ENCODE data around the gene STK32C. TPM values are rescaled to one million over a fixed set of nuclear protein-coding genes. Genes with fewer than 3 reads are reported as not detected.
"Not testable (repeated sequence)": the region's sequence is repeated elsewhere in the genome, so short reads cannot be mapped to it uniquely, and the experiment has no call there.

Gene STK32C
- total and polyA plus RNA-seq, 3 donors from 2014 or later, result 33.9 to 49.0 (median 34.2) TPM

DNA sequence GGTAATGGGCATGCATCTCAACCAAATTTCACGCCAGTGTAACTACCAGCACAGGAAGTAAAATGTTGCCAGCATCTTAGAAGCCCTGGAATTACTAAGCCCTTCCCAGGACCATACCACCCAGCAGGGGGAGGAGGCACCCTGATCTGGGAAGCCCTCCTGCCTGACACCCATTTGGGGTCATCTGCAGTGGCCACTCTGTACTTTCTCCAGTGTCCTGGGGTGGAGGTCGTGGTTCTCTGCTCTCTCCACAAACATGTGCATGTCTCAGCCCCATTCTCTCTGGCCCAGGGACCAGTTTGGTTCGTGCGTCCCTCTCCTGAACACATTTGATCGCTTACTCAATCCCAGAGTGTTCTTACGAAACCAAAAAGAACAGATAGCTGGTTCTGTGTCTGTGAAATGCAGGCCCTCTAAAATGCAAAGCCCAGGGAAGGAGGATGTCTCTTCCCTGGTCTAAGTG is 14.9 kb upstream of the STK32C start:
- Histone ChIP-seq H3K27me3 (no peaks in the 10 kb centered on the region), H3K4me3 (no peak overlapping the region), H3K36me3 (ENCODE audit: low read depth, missing control alignments) (no peaks in the 10 kb centered on the region), H3K27ac (no peak overlapping the region), H3K9me3 (no peaks in the 10 kb centered on the region), H3K4me1 (no peaks in the 10 kb centered on the region)
- no peak for DNase-seq
- intact Hi-C loops (cut with DNase I; ENCODE audit: low total_unique reads), result no loop called here
- 81 to 83% methylated on average over 6 of the region's 6 CpGs for WGBS, 2 donors
- no peak for TF ChIP-seq POLR2A (IDR thresholded peaks at IDR 0.05)
- TF ChIP-seq, protein P1, sequence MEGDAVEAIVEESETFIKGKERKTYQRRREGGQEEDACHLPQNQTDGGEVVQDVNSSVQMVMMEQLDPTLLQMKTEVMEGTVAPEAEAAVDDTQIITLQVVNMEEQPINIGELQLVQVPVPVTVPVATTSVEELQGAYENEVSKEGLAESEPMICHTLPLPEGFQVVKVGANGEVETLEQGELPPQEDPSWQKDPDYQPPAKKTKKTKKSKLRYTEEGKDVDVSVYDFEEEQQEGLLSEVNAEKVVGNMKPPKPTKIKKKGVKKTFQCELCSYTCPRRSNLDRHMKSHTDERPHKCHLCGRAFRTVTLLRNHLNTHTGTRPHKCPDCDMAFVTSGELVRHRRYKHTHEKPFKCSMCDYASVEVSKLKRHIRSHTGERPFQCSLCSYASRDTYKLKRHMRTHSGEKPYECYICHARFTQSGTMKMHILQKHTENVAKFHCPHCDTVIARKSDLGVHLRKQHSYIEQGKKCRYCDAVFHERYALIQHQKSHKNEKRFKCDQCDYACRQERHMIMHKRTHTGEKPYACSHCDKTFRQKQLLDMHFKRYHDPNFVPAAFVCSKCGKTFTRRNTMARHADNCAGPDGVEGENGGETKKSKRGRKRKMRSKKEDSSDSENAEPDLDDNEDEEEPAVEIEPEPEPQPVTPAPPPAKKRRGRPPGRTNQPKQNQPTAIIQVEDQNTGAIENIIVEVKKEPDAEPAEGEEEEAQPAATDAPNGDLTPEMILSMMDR (IDR thresholded peaks at IDR 0.05), result no peak

DNA sequence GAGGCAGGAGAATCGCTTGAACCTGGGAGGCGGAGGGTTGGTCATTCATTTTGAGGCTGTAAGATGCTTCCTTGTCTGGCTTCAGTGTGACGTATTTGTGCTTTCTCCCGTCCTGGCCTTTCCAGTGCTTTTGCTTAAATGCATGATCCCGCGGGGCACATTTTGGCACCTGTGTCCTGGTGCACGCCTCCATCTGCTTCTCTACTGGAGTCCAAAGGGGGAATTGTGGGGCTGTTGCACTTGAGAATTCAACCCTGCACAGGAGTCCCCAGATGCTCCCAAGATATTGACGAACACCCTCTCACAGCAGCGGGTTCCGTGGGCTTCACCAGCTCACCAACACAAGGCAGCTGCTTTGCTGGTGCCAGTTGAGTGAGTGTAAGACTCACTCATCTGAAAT is 14.0 kb upstream of the STK32C start:
- intact Hi-C loops (cut with DNase I; ENCODE audit: low total_unique reads), result no loop called here

DNA sequence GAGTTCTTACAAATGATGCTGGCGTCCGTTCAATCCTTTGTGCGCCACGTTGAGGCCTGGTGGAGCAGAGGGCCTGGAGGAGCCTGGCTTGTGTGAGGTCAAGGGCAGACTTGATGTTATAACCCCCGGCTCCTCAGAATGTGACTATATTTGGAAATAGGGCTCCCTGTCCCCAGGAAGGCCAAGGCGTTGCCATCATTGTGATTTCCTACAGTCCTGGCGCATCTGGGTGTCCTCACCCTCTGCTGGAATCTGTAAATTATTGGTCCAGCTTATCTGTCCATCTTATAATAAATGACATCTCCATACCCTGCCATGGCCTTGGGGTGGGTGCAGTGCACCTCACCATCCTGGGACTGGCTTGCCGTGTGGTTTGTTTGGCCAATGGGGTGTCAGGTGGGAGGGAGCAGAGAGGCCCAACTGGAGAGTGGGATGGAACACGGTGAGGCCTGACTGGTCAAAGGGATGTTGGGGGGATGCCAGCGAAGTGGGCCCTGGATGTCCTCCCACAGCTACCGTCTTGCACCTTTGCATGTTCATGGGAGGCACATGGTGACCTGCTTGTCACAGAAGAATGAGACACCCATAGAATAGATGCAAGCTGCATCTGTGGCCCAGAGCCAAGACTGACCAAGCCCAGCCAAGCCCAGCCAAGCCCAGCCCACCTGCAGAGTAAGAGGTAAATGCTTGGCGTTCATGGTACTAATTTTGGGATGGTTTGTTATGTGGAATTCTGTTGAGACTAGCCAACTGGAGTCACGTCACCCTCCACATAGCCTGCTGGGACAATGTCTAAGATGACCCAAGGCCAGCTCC is 13.1 kb upstream of the STK32C start:
- no peak for TF ChIP-seq POLR2A (IDR thresholded peaks at IDR 0.05)
- TF ChIP-seq, protein P1 (IDR thresholded peaks at IDR 0.05), result no peak
- intact Hi-C loops (cut with DNase I; ENCODE audit: low total_unique reads), result no loop called here
- H3K36me3 ChIP-seq (ENCODE audit: low read depth, missing control alignments), result no peaks in the 10 kb centered on the region
- H3K27me3 ChIP-seq, result no peaks in the 10 kb centered on the region
- no peak for DNase-seq
- H3K9me3 ChIP-seq, result no peaks in the 10 kb centered on the region
- no peak overlapping the region for H3K4me3 ChIP-seq
- H3K27ac ChIP-seq, result no peak overlapping the region
- WGBS, 2 donors, result 86% methylated on average over 11 to 13 of the region's 13 CpGs
- no peaks in the 10 kb centered on the region for H3K4me1 ChIP-seq

More for the DNA sequence above, 14.0 kb upstream of the STK32C start:
- H3K4me1 ChIP-seq, result no peaks in the 10 kb centered on the region
- no peak overlapping the region for H3K27ac ChIP-seq
- no peaks in the 10 kb centered on the region for H3K27me3 ChIP-seq
- H3K36me3 ChIP-seq (ENCODE audit: low read depth, missing control alignments), result no peaks in the 10 kb centered on the region
- no peak overlapping the region for H3K4me3 ChIP-seq
- DNase-seq, result no peak
- WGBS, 2 donors, result 87 to 90% methylated on average over 9 to 10 of the region's 10 CpGs
- no peaks in the 10 kb centered on the region for H3K9me3 ChIP-seq
- TF ChIP-seq, protein P1 (IDR thresholded peaks at IDR 0.05), result no peak
- no peak for TF ChIP-seq POLR2A (IDR thresholded peaks at IDR 0.05)

DNA sequence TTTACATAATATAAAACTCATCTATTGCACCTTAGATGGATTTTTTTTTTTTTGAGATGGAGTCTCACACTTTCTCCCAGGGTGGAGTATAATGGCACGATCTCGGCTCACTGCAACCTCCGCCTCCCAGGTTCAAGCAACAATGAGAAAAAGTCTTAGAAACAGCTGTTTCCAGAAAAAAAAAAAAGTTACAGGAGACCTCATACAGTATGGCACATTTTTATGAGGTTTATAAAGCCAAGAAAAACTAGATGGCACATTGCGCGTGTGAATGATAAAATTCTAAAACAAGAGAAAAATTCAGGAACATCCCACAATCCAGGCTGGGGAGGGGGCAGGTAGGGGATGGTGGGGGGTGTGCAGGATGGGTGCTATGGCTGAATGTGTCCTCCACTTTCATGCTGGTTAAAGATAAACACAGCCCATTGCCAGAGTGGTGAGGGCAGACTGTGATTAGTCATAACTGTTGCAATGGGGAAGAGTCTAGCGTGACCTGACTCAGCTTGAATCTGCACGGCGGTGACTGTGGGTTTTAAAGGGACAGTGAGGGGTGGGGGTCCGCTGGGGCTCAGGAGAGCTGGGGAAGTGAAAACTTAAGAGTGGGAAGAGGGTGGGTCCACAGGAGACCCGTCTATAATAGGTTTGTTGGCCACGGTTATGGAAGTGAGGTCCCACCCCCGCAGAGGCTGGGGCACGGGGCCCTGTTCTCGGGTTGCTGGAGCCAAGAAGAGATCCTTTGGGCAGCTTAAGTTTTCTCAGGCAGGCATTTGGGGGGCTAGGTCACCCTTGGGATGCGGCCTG is 12.3 kb upstream of the STK32C start:
- H3K4me3 ChIP-seq, result no peak overlapping the region
- no peaks in the 10 kb centered on the region for H3K36me3 ChIP-seq (ENCODE audit: low read depth, missing control alignments)
- no peaks in the 10 kb centered on the region for H3K9me3 ChIP-seq
- DNase-seq, result no peak
- H3K4me1 ChIP-seq, result no peaks in the 10 kb centered on the region
- WGBS, 2 donors, result 72 to 79% methylated on average over 15 of the region's 15 CpGs
- no peak for TF ChIP-seq POLR2A (IDR thresholded peaks at IDR 0.05)
- TF ChIP-seq, protein P1 (IDR thresholded peaks at IDR 0.05), result no peak
- no peak overlapping the region for H3K27ac ChIP-seq
- H3K27me3 ChIP-seq, result no peaks in the 10 kb centered on the region
- intact Hi-C loops (cut with DNase I; ENCODE audit: low total_unique reads), result no loop called here

DNA sequence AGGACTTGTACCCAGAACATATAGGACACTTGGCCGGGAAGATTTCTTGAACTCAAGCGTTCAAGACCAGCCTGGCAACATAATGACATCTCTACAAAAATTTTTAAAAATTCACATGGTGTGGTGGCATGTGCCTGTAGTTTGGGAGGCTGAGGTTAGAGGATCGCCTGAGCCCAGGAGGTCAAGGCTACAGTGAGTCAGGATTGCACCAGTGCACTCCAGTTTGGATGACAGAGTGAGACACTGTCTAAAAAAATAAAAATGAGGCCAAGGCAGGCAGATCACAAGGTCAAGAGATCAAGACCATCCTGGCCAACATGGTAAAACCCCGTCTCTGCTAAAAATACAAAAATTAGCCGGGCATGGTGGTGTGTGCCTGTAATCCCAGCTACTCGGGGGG is 9.7 kb upstream of the STK32C start:
- H3K27ac ChIP-seq; H3K27me3 ChIP-seq; H3K4me3 ChIP-seq; H3K4me1 ChIP-seq; intact Hi-C loops (cut with DNase I; ENCODE audit: low total_unique reads); DNase-seq; H3K9me3 ChIP-seq; H3K36me3 ChIP-seq (ENCODE audit: low read depth, missing control alignments): not testable (repeated sequence)
- 89 to 90% methylated on average over 6 of the region's 6 CpGs for WGBS, 2 donors

All from testis (tissue), 3 donors.